CD4-positive, alpha-beta T cell treated with Interleukin-15 for 4 hours (primary cell): ENCODE measurements around the gene HFM1.
"Not testable (repeated sequence)": the region's sequence is repeated elsewhere in the genome, so short reads cannot be mapped to it uniquely, and the experiment has no call there.

Experiments used
- DNase-seq: peaks from one replicate; pipeline ENCODE4 v3.0.0-alpha.2; 2020; ENCODE audit warnings: low spot score

Gene HFM1

GRCh38 chr1:91346824-91347223 is 57.8 kb downstream of the HFM1 start:
- no peak for DNase-seq

- DNase-seq: no peak
These were observed 59.1 kb downstream of the HFM1 start for GRCh38 chr1:91345395-91346005.

GRCh38 chr1:91338501-91338900 is 66.1 kb downstream of the HFM1 start:
- DNase-seq: no peak

GRCh38 chr1:91335603-91336002 is 69.0 kb downstream of the HFM1 start:
- DNase-seq: no peak

GRCh38 chr1:91334856-91335255 is 69.8 kb downstream of the HFM1 start:
- DNase-seq: no peak

GRCh38 chr1:91325456-91325855 is 79.2 kb downstream of the HFM1 start:
- DNase-seq: no peak

GRCh38 chr1:91314643-91315042 is 90.0 kb downstream of the HFM1 start:
- DNase-seq: no peak

GRCh38 chr1:91311672-91312071 is 93.0 kb downstream of the HFM1 start:
- DNase-seq: no peak

- no peak for DNase-seq
These were observed 96.1 kb downstream of the HFM1 start for GRCh38 chr1:91308544-91308943.

- DNase-seq: no peak
These were observed 96.7 kb downstream of the HFM1 start for GRCh38 chr1:91307784-91308409.

- no peak for DNase-seq
These were observed 101.5 kb downstream of the HFM1 start for GRCh38 chr1:91303165-91303564.

GRCh38 chr1:91288843-91289553 is 115.6 kb downstream of the HFM1 start:
- not testable (repeated sequence) for DNase-seq

- DNase-seq: not testable (repeated sequence)
These were observed 117.7 kb downstream of the HFM1 start for GRCh38 chr1:91286962-91287317.

- not testable (repeated sequence) for DNase-seq
These were observed 118.2 kb downstream of the HFM1 start for GRCh38 chr1:91286259-91286961.

GRCh38 chr1:91283421-91283726 is 121.3 kb downstream of the HFM1 start:
- DNase-seq: no peak

GRCh38 chr1:91282695-91283420 is 121.8 kb downstream of the HFM1 start:
- DNase-seq: peak; percentile 40

- DNase-seq: no peak
These were observed 122.9 kb downstream of the HFM1 start for GRCh38 chr1:91281782-91282181.

GRCh38 chr1:91278754-91279153 is 125.9 kb downstream of the HFM1 start:
- no peak for DNase-seq

GRCh38 chr1:91273875-91274274 is 130.8 kb downstream of the HFM1 start:
- no peak for DNase-seq

GRCh38 chr1:91261655-91262054 is 143.0 kb downstream of the HFM1 start:
- no peak for DNase-seq

GRCh38 chr1:91245435-91245834 is 159.2 kb downstream of the HFM1 start:
- DNase-seq: no peak

- DNase-seq: no peak
These were observed 159.9 kb downstream of the HFM1 start for GRCh38 chr1:91244737-91245136.
